ENCODE results near the gene LCN6. TPM values are rescaled to one million over a fixed set of nuclear protein-coding genes. Genes with fewer than 3 reads are reported as not detected.
A peak's percentile ranks its signal among the peaks of the same experiment; 100 is the strongest.

The LCN6 gene
- total and polyA plus RNA-seq, 2 donors (not counting 1 experiment from before 2014, with no cell fraction given), result 0.18 TPM; not detected in 1

GRCh38 chr9:136751814-136752213, 3.5 kb upstream of the LCN6 start:
- H3K9ac ChIP-seq (ENCODE audit: low read length), result no peak overlapping the region
- intact Hi-C loops (cut with micrococcal nuclease), result loop anchor here (10.0 kb wide), 1 partner anchor 207 kb away; the partner anchor contains the start of gene NOTCH1
- TF ChIP-seq CTCF (IDR thresholded peaks at IDR 0.05) (no peak), EZH2 (IDR thresholded peaks at IDR 0.05; ENCODE audit: borderline replicate concordance, insufficient read depth, low read depth, low read length, poor library complexity, severe bottlenecking) (no peak)
- no peak overlapping the region for H3K4me3 ChIP-seq (ENCODE audit: control extremely low read depth in 1 of 5, extremely low read depth in 1 of 5, insufficient read depth in 1 of 5, low read depth in 2 of 5, low read length in 4 of 5)
- H3K36me3 ChIP-seq (replicated peaks in 1 of 2; ENCODE audit: control extremely low read depth in 1 of 2, control insufficient read depth in 1 of 2, extremely low read depth in 1 of 2, insufficient read depth in 2 of 2, low read length in 1 of 2), result no peaks in the 10 kb centered on the region
- Mint-ChIP-seq H3K4me3 (no peak overlapping the region), H3K4me1 (peaks cover 62% of the 10 kb centered on the region), H3K27me3 (no peaks in the 10 kb centered on the region), H3K9me3 (ENCODE audit: insufficient read depth) (peaks cover 5% of the 10 kb centered on the region), H3K27ac (peak overlapping the region; percentile 96)
- peaks cover 4 to 56% (median 29%) of the 10 kb centered on the region in 3 donors for H3K9me3 ChIP-seq (ENCODE audit: control extremely low read depth in 1 of 3, control insufficient read depth in 2 of 3, insufficient read depth in 1 of 3, low read length in 2 of 3)
- no peak overlapping the region for H2AFZ ChIP-seq (ENCODE audit: insufficient read depth, low read depth, low read length, poor library complexity, severe bottlenecking)
- H4K20me1 ChIP-seq (ENCODE audit: control insufficient read depth, insufficient read depth, low read length, poor library complexity, severe bottlenecking), result no peaks in the 10 kb centered on the region
- CTCF ChIA-PET, result no interaction called here
- H3K4me2 ChIP-seq (replicated peaks; ENCODE audit: low read depth, low read length, poor library complexity, severe bottlenecking), result no peak overlapping the region
- peaks cover 47 to 72% of the 10 kb centered on the region in 2 donors for H3K4me1 ChIP-seq (ENCODE audit: control insufficient read depth in 2 of 2, insufficient read depth in 2 of 2, low read length in 2 of 2)
- POLR2A ChIA-PET, result interaction anchor here (0.6 to 5.9 kb wide), 3 partner anchors 11 to 32 kb away, joined by 3 to 60 read pairs (median 3); no protein-coding TSS in a partner anchor
- ATAC-seq (ENCODE audit: low read depth) (no peak), DNase-seq (no peak)
- H3K79me2 ChIP-seq (ENCODE audit: control insufficient read depth, insufficient read depth, low read length), result no peaks in the 10 kb centered on the region
- H3K27ac ChIP-seq (ENCODE audit: low read length in 2 of 2), result no peak overlapping the region
- H3K27me3 ChIP-seq (replicated peaks in 1 of 4; ENCODE audit: control extremely low read depth in 1 of 4, control insufficient read depth in 3 of 4, insufficient read depth in 4 of 4, low read length in 3 of 4), result no peaks in the 10 kb centered on the region

- Mint-ChIP-seq H3K27ac (peak overlapping the region; percentile 96), H3K27me3 (no peaks in the 10 kb centered on the region), H3K4me1 (peaks cover 60% of the 10 kb centered on the region), H3K9me3 (ENCODE audit: insufficient read depth) (peaks cover 5% of the 10 kb centered on the region), H3K4me3 (no peak overlapping the region)
- H3K4me3 ChIP-seq (ENCODE audit: control extremely low read depth in 1 of 5, extremely low read depth in 1 of 5, insufficient read depth in 1 of 5, low read depth in 2 of 5, low read length in 4 of 5), result no peak overlapping the region
- H2AFZ ChIP-seq (ENCODE audit: insufficient read depth, low read depth, low read length, poor library complexity, severe bottlenecking), result no peak overlapping the region
- peaks cover 4 to 51% (median 28%) of the 10 kb centered on the region in 3 donors for H3K9me3 ChIP-seq (ENCODE audit: control extremely low read depth in 1 of 3, control insufficient read depth in 2 of 3, insufficient read depth in 1 of 3, low read length in 2 of 3)
- intact Hi-C loops (cut with micrococcal nuclease), result loop anchor here (10.0 kb wide), 1 partner anchor 206 kb away; the partner anchor contains the start of gene NOTCH1
- H3K4me1 ChIP-seq (ENCODE audit: control insufficient read depth in 2 of 2, insufficient read depth in 2 of 2, low read length in 2 of 2), result peaks cover 49 to 73% of the 10 kb centered on the region in 2 donors
- no peaks in the 10 kb centered on the region for H3K36me3 ChIP-seq (replicated peaks in 1 of 2; ENCODE audit: control extremely low read depth in 1 of 2, control insufficient read depth in 1 of 2, extremely low read depth in 1 of 2, insufficient read depth in 2 of 2, low read length in 1 of 2)
- H3K27me3 ChIP-seq (replicated peaks in 1 of 4; ENCODE audit: control extremely low read depth in 1 of 4, control insufficient read depth in 3 of 4, insufficient read depth in 4 of 4, low read length in 3 of 4), result no peaks in the 10 kb centered on the region
- no peak overlapping the region for H3K4me2 ChIP-seq (replicated peaks; ENCODE audit: low read depth, low read length, poor library complexity, severe bottlenecking)
- no peak for TF ChIP-seq CTCF (IDR thresholded peaks at IDR 0.05)
- TF ChIP-seq EZH2 (IDR thresholded peaks at IDR 0.05; ENCODE audit: borderline replicate concordance, insufficient read depth, low read depth, low read length, poor library complexity, severe bottlenecking), result no peak
- no peak overlapping the region for H3K9ac ChIP-seq (ENCODE audit: low read length)
- WGBS (ENCODE audit: insufficient coverage), result no CpG with 5 or more reads among the region's 1 CpG
- CTCF ChIA-PET, result interaction anchor here (4.3 kb wide), 1 partner anchor 23 kb away, joined by 47 read pairs; no protein-coding TSS in a partner anchor
- H3K27ac ChIP-seq (ENCODE audit: low read length in 2 of 2), result no peak overlapping the region
- no peak for DNase-seq
- ATAC-seq (ENCODE audit: low read depth), result no peak
- POLR2A ChIA-PET, result interaction anchor here (2.2 to 5.9 kb wide), 2 partner anchors 10 to 22 kb away, joined by 9 to 60 read pairs; no protein-coding TSS in a partner anchor
- H3K79me2 ChIP-seq (ENCODE audit: control insufficient read depth, insufficient read depth, low read length), result no peaks in the 10 kb centered on the region
- H4K20me1 ChIP-seq (ENCODE audit: control insufficient read depth, insufficient read depth, low read length, poor library complexity, severe bottlenecking), result no peaks in the 10 kb centered on the region
Measured at GRCh38 chr9:136751244-136751643, 2.9 kb upstream of the LCN6 start.
